IPS-18c (cell line): ENCODE measurements around the gene HADHA.

Experiments used
- H3K4me3 ChIP-seq: 2 replicates; pipeline ENCODE4 v1.7.0; 2013; ENCODE audit warnings: low read depth, mild to moderate bottlenecking, low read length, moderate library complexity; ENCODE audit not compliant: insufficient read depth
- H3K9me3 ChIP-seq: one replicate; pipeline ENCODE4 v1.6.1; 2013; ENCODE audit warnings: mild to moderate bottlenecking, low read length, moderate library complexity; ENCODE audit not compliant: control insufficient read depth, insufficient read depth

The HADHA gene

DNA sequence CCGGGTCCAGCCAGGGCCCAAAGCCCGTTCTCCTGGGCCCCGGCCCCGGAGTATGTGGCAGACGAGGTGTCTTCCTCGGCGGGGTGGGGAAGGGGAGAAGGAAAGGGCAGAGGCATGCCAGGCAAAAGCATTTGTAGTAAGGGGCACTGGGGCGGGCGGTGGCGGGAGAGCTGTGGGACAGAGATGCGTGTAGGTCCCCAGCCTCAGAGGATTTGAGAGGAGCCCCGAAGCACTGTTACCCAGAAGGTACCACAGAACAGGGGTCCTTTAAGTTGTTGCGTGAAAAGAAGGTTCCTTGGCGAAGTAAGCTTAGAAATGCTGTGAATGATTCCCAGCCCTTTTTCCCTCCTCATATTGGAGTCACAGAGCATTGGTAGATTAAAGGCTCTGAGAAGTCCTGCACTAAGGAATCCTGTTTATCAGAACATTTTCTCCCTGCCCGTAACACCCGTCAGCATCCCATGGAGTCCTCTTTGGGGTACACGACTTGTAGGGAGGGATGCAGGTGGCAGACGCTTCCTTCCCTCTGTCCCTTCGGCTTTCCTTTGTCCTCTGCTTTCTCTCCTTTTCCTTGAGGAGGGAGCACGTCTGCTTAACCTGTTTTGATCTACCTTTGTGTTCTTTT lies 59.0 kb downstream of the HADHA start:
- H3K4me3 ChIP-seq = peak overlapping the region; percentile 57
- no peaks in the 10 kb centered on the region for H3K9me3 ChIP-seq

DNA sequence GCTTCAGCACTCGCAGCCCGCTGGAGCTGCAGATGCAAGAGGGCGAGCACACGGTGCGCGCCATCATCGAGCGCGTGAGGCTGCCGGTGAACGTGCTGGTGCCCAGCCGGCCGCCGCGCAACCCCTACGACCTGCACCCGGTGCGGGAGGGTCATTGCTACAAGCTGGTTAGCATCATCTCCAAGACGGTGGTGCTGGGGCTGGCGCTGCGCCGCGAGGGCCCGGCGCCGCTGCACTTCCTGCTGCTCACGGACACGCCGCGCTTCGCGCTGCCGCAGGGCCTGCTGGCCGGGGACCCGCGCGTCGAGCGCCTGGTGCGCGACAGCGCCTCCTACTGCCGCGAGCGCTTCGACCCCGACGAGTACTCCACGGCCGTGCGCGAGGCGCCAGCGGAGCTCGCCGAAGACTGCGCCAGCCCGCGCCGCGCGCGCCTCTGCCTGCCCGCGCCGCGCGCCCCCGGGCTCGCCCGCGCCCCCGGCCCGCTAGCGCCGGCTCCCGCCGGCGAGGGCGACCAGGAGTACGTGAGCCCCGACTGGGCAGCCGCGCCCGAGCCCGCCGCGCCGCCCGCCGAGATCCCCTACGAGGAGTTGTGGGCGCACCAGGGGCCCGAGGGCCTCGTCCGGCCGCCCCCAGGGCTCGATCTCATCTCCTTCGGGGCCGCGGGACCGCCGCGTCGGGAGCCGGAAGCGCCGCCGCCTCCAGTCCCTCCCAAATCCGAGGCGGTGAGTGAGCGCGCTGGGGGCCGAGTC lies 59.7 kb downstream of the HADHA start:
- Histone ChIP-seq H3K4me3 (peak overlapping the region; percentile 57), H3K9me3 (no peaks in the 10 kb centered on the region)

DNA sequence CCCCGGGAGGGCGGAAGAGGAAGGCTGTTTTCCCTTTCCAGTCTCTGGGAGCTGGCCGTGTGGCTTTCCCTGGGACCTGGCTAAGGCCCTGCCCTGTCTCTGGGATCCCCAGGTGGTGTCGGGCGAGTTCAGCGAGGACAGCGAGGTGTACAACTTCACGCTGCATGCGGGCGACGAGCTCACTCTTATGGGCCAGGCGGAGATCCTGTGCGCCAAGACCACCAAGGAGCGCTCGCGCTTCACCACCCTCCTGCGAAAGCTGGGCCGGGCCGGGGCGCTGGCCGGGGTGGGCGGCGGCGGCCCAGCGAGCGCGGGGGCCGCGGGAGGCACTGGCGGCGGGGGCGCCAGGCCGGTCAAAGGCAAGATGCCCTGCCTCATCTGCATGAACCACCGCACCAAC lies 60.3 kb downstream of the HADHA start:
- no peaks in the 10 kb centered on the region for H3K9me3 ChIP-seq
- peak overlapping the region; percentile 41 for H3K4me3 ChIP-seq

DNA sequence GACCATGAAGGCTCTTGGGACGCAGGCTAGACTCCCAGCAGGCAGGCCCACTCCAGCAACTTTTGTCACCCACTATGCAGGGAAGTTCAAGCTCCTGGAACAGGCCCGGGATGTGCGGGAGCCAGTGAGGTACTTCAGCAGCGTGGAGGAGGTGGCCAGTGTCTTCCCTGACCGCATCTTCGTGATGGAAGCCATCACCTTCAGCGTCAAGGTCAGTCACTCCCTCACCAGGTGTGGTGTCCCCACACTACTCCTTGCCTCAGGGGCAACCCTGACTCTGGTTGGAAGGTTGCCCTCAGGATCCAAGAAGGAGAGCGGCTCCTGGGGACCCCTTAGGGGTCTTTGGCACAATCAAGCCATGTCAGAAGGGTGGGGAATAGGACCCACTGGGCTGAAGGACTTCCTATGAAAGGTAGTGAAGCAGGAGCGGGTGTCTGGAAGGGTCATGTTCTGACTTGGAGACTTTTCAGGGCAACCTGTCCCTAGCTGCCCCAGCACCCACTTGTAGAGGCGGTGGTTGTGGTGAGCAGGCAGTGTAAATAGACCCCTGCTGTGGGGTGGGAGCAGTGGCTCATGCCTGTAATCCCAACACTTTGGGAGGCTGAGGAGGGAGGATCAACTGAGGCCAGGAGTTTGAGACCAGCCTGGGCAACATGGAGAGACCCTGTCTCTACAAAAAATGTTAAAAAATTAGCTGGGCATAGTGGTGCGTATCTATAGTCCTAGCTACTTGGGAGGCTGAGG lies 61.4 kb downstream of the HADHA start:
- no peak overlapping the region for H3K4me3 ChIP-seq
- H3K9me3 ChIP-seq = no peaks in the 10 kb centered on the region

DNA sequence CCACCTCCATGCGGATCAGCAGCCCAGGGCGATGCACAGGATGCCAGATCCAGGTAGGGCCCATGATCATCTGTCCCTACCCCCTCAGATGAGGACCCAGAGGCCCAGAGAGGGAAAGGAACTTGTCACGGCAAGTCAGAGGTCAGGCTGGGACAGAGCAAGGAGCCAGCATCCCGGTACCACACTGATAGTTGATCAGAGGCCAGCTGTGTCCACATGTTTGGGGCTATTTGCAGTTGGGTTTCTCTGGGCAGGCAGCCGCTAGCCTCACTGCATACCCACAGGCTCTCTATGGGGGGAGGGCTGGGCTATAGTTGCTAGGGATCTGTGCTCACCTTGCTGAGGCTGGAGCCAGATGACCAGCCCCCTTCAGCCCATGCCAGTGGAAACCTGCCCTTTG lies 62.0 kb downstream of the HADHA start:
- no peak overlapping the region; the same call in 1 of the 2 replicates for H3K4me3 ChIP-seq
- H3K9me3 ChIP-seq = no peaks in the 10 kb centered on the region

DNA sequence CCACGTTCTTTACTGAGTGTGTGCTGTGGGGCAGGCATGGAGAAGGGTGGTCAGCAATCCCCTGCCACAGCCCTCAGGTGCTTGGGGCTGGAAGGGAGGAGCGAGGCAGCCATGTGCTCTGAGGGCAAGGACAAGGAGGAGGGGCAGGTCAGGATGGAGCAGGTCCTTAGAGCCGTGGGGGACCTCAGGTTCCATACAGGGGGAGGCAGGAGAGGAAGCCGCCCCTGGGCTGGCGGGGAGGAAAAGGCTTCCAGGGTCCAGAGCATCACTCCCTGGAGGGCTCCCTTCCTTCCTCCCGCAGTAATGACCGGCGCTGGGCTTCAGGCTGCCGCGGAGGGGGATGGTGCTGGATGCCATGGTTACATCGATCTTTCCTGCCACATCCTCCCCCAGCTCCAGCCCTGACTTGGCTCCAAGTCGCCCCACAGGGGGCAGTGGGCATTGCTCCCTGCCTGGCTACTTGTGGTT lies 65.0 kb downstream of the HADHA start:
- Histone ChIP-seq H3K4me3 (peak overlapping the region; percentile 59; the same call in 1 of the 2 replicates), H3K9me3 (peaks cover 2% of the 10 kb centered on the region)

DNA sequence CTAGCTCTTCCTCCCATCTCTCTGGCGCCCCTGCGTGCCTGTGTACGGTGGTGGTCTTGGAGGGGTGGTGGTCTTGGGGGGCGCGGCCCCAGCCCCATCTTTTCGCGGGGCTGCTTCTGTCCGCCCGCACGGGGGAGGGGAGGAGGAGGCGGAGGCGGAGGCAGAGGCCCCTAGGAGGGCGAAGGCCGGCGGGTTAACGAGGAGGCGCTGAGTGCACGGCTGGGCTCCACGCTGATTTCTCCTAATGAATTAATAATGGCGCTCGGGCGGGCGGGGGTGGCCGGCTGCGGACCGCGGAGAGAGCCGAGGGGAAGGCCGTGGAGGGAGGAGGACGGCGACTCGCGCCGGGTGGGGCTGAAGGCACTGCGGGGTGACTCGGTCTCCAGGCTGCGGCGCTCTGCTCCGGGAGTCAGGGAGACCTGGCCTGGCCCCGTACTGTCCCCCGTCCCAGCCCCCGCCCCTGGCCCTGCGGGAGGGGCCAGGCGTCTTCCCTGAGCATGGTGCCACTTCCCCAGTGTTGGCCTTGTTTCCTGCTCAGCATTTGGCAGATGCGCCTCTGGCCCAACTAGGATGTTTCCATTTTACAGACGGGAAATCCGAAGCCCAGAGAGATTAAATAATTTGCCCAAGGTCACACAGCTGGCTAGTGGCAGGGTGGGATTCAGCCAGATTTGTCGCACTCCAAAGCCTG lies 65.5 kb downstream of the HADHA start:
- Histone ChIP-seq H3K9me3 (peaks cover 2% of the 10 kb centered on the region), H3K4me3 (peak overlapping the region; percentile 59; the same call in 1 of the 2 replicates)

DNA sequence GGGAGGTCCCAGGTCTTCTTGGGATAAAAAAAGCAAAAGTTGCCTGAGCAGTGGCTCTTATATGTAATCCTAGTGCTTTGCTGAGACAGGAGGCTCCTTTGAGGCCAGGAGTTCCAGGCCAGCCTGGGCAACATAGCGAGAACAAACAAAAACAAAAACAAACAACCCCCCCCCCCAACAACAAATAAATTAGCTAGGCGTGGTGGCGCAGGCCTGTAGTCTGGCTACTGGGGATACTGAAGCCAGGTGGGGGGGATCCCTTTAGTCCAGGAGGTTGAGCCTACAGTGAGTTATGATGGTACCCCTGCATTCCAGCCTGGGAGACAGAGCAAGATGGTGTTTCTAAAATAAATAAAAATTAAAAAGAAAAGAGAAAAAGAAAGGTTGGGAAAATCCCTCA lies 66.2 kb downstream of the HADHA start:
- Histone ChIP-seq H3K9me3 (peaks cover 2% of the 10 kb centered on the region), H3K4me3 (peak overlapping the region; percentile 59; the same call in 1 of the 2 replicates)

DNA sequence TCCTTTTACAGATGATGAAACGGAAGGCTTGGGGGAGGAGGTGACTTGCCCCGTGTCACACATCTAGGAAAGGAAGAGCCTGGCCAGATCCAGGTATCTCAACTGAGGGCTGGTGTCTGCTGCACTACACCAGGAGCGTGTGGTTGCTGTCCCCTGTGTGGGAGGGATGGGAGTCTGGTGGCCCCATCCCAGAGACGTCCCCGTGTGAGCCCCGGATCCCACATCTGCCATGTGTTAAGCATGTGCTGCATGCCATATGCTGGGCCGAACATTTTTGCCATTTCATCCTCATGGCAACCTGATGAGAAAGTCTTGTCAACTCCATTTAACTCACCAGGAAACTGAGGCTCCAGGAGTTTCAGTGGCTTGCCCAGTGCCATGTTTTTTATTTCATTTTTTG lies 67.3 kb downstream of the HADHA start:
- peaks cover 2% of the 10 kb centered on the region for H3K9me3 ChIP-seq
- H3K4me3 ChIP-seq = no peak overlapping the region

DNA sequence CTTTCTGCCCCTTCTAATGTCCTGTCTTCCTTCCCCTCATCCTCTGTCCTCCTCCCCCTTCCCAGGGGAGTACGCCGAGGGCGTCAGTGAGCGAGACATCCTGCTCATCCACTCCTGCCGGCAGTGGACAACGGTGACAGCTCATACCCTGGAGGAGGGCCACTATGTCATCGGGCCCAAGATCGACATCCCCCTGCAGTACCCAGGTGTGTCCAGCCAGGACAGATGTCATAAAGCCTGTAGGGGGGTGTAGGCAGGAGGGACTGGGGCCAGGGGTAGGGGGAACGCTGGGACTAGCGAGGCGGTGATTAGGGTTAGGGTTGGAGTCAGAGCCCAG lies 68.2 kb downstream of the HADHA start:
- Histone ChIP-seq H3K4me3 (no peak overlapping the region), H3K9me3 (peaks cover 2% of the 10 kb centered on the region)

DNA sequence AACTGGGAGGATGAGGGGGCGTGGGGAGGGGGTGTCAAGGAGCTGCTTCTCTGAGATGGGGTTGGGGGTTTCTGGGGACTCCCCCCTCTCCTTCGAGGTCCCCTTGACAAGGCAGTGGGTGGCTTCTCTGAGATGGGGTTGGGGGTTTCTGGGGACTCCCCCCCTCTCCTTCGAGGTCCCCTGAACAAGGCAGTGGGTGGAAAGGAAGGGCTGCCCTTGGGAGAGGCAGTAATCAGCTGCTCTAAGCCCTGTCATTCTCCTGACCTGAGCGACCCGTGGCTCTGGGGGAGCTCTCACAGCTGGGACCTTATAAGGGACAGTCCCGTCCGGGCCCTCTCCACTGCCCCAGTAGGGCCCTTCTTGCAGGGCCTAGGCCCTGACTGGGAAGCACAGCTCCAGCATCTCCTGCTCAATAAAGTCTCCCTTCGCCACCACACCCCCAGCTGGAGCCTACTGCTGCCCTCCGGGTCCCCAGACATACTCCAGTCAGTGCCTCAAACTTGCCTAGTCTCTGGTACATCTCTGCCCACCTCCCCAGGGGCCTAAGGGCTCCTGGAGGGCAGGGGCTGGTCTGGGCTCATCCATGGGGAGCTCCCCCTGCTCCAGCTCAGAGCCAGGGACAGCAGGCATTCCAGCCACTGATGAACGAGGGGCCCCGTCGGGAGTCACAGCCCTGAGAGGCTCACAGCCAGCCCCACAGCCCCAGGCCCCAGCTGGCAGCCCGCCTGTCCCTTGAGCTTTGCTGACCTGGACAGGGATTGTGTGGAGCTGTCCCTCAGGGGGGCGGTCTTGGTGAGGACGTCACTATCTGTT lies 68.8 kb downstream of the HADHA start:
- peaks cover 2% of the 10 kb centered on the region for H3K9me3 ChIP-seq
- H3K4me3 ChIP-seq = no peak overlapping the region

DNA sequence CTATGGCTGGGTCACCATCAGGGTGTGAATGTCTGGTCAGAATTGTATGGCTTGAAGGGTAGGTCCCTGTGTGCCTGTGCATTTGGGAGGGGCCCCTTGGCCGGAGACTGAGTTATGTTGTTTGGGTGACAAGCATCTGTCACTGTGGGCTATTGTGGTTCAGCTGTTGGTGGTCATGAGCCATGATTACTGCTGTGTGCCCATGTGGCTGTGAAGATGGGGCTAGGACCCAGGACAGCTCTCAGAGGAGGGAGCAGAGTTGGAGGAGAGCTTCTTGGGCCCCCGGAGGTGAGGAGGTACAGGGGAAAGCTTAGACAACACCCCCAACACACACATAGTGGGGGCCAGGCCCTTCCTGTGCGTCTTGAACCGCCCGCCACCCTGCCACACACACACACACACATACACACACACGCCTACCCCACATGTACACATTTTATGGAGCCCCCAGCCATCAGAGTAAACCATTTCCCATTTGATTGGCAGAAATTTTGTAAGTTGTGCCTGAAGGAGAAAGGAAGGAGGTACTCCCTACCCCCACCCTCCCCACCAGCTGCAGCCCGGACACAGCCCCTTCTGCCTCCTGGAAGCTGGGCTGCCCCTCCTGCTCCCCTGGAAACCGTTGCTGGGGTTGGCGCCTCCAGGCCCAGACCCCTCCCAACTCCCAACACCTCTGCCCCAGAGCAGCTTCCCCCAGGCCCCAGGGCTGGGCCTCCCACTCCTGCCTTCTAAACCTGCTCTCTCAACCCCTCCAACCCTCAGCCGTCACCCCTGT lies 69.6 kb downstream of the HADHA start:
- 0 out of 2 replicates have a peak overlapping the region, but pooled peaks have one; percentile 74 for H3K4me3 ChIP-seq
- H3K9me3 ChIP-seq = peaks cover 2% of the 10 kb centered on the region

DNA sequence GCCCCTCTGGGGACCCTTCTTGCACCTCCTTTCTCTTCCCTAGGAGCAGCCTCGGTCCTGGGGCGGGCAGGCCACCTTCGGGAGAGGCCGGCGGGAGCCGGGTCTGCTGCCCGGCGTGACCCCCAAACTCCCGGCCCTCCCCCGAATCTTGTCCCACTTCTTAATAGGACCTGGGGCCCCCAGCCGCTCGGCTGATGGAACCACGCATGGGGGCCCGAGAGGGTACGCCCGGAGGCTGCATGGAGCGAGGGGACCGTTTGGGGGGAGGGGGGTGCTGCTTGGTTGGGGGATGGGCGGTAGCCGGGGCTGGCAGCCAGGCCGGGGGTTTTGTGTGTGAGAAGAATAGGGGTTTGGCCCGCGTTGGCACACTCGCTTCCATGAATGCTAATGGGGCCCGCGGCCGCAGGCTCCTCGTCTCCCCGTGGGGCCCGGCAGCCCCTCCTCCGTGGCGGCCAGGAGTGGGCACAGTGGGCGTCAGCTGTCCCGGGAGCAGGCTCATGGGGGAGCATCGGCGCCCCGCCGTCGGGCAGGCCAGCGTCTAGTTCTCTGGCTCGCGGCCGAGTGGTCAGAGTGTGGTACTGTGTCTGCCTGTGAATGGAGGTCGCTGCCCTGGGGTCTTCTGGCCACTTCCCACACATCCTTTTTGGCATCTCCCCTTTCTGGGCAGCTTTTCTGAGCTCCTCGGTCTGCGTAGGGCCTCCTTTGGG lies 70.5 kb downstream of the HADHA start:
- H3K9me3 ChIP-seq = peaks cover 2% of the 10 kb centered on the region
- H3K4me3 ChIP-seq = peak overlapping the region; percentile 74

DNA sequence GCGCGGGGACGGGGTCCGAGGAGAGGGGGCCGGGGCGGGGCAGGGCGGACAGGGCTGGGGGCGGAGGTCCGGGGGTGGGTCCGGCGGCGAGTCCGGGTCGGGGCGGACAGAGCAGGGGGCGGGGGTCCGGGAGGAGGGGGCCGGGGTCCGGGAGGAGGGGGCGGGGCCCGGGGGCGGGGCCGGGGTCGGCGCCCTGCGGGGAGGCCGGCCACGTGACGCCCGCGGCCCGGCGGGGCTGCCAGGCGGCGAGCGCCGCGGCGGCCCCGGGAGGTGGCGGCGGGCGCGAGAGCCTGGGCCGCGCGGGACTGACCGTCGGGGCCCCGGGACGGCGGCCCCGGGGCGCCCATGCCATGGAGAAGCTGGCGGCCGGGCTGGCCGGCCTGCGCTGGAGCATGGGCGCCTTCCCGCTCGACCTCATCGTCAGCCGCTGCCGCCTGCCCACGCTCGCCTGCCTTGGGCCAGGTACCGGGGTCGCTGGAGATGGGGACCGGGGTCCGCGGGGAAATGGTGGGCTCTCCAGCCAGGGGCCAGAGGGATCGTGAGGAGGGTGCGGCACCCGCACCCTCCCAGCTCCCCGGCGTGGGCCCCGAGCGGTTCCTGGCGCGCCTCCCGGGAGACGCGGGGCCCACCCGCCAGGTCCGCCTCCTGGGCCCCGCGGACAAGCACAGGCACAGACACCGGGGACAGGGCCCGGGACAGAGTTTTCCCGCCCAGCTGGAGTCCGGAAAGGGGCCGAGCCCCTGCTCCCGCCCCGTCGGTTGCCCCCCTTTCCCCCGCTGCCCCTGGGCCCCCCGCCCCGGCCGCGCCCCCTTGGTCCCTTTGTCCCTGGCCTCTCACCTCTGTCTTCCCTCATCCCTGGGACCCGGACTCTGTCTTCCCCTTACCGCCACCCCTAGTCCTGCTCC lies 71.3 kb downstream of the HADHA start, which contains the start of gene GAREM2:
GAREM2 (plus strand) TSS at position 218 of the 905 bp plus-strand sequence; CDS start at position 351, 133 bp downstream.
- peak within 1 kb of the TSS; percentile 74 for H3K4me3 ChIP-seq
- H3K9me3 ChIP-seq = peaks cover 2% of the 10 kb centered on the region
